Measurements from ENCODE around the gene KLHL29.

GRCh38 chr2:23386339-23387220, 1.6 kb downstream of the KLHL29 start:
- no peak for TF ChIP-seq CTCF (conservative IDR thresholded peaks at IDR 0.05; ENCODE audit: low read length)
- no peak for TF ChIP-seq EZH2phosphoT487 (IDR thresholded peaks at IDR 0.05; ENCODE audit: borderline replicate concordance)

All from Loucy (cell line).